Activated CD4-positive, CD25-positive, alpha-beta regulatory T cell treated with anti-CD3 and anti-CD28 coated beads, Interleukin-2, amount 50 U/mL, for 16 hours (primary cell): ENCODE results near the gene HSF2BP.
"Not testable (repeated sequence)": the region's sequence is repeated elsewhere in the genome, so short reads cannot be mapped to it uniquely, and the experiment has no call there.

Experiments
- DNase-seq: peaks from one replicate; pipeline ENCODE4 v3.0.0-alpha.2; 2020; ENCODE audit warnings: low read depth, low spot score

Gene HSF2BP

GRCh38 chr21:43516860-43517627 lies 142.2 kb downstream of the HSF2BP start:
- DNase-seq, result not testable (repeated sequence)

GRCh38 chr21:43516295-43516847 lies 142.9 kb downstream of the HSF2BP start:
- not testable (repeated sequence) for DNase-seq

- not testable (repeated sequence) for DNase-seq
Observed at GRCh38 chr21:43514834-43515233, 144.5 kb downstream of the HSF2BP start.

GRCh38 chr21:43513023-43513422 lies 146.3 kb downstream of the HSF2BP start:
- not testable (repeated sequence) for DNase-seq

GRCh38 chr21:43511209-43511608 lies 148.1 kb downstream of the HSF2BP start:
- DNase-seq, result not testable (repeated sequence)

- not testable (repeated sequence) for DNase-seq
Observed at GRCh38 chr21:43510669-43511068, 148.6 kb downstream of the HSF2BP start.

GRCh38 chr21:43503892-43504291 lies 155.4 kb downstream of the HSF2BP start:
- DNase-seq, result not testable (repeated sequence)

GRCh38 chr21:43503075-43503750 lies 156.1 kb downstream of the HSF2BP start:
- not testable (repeated sequence) for DNase-seq

GRCh38 chr21:43502407-43503071 lies 156.7 kb downstream of the HSF2BP start:
- DNase-seq, result not testable (repeated sequence)

GRCh38 chr21:43498924-43499323 lies 160.4 kb downstream of the HSF2BP start:
- not testable (repeated sequence) for DNase-seq

- not testable (repeated sequence) for DNase-seq
Observed at GRCh38 chr21:43498065-43498464, 161.2 kb downstream of the HSF2BP start.

GRCh38 chr21:43494279-43495012 lies 164.8 kb downstream of the HSF2BP start:
- not testable (repeated sequence) for DNase-seq

- DNase-seq, result not testable (repeated sequence)
Observed at GRCh38 chr21:43493471-43493870, 165.8 kb downstream of the HSF2BP start.

- not testable (repeated sequence) for DNase-seq
Observed at GRCh38 chr21:43488235-43488634, 171.1 kb downstream of the HSF2BP start.

GRCh38 chr21:43486051-43486450 lies 173.2 kb downstream of the HSF2BP start:
- not testable (repeated sequence) for DNase-seq

GRCh38 chr21:43485016-43485415 lies 174.3 kb downstream of the HSF2BP start:
- not testable (repeated sequence) for DNase-seq

- not testable (repeated sequence) for DNase-seq
Observed at GRCh38 chr21:43479197-43479596, 180.1 kb downstream of the HSF2BP start.
